ENCODE data around the gene FAXDC2.

Gene FAXDC2

GRCh38 chr5:154778534-154778933 is 71.9 kb downstream of the FAXDC2 start:
- Histone ChIP-seq H3K27me3 (ENCODE audit: low read depth, low read length) (no peaks in the 10 kb centered on the region), H3K9ac (ENCODE audit: low read length) (no peak overlapping the region), H3K4me2 (ENCODE audit: low read length) (no peak overlapping the region), H3K4me3 (ENCODE audit: low read length) (no peak overlapping the region), H2AFZ (ENCODE audit: low read depth, low read length) (no peak overlapping the region), H4K20me1 (ENCODE audit: insufficient read depth, low read length) (peaks cover 95% of the 10 kb centered on the region), H3K27ac (ENCODE audit: low read length) (no peak overlapping the region), H3K36me3 (replicated peaks; ENCODE audit: low read depth, low read length) (no peaks in the 10 kb centered on the region), H3K4me1 (ENCODE audit: low read length) (peaks cover 9% of the 10 kb centered on the region), H3K79me2 (ENCODE audit: low read length) (peaks cover 100% of the 10 kb centered on the region), H3K9me3 (ENCODE audit: insufficient read depth, low read length) (no peaks in the 10 kb centered on the region)
- TF ChIP-seq EZH2phosphoT487 (IDR thresholded peaks at IDR 0.05; ENCODE audit: low read depth), result no peak
- no peak for TF ChIP-seq CTCF (IDR thresholded peaks at IDR 0.05; ENCODE audit: low read depth, low read length)

- Histone ChIP-seq H3K4me2 (ENCODE audit: low read length) (no peak overlapping the region), H3K9me3 (ENCODE audit: insufficient read depth, low read length) (no peaks in the 10 kb centered on the region), H3K4me3 (ENCODE audit: low read length) (no peak overlapping the region), H2AFZ (ENCODE audit: low read depth, low read length) (no peak overlapping the region), H3K4me1 (ENCODE audit: low read length) (peaks cover 9% of the 10 kb centered on the region), H4K20me1 (ENCODE audit: insufficient read depth, low read length) (peaks cover 94% of the 10 kb centered on the region), H3K79me2 (ENCODE audit: low read length) (peaks cover 100% of the 10 kb centered on the region), H3K27me3 (ENCODE audit: low read depth, low read length) (no peaks in the 10 kb centered on the region), H3K36me3 (replicated peaks; ENCODE audit: low read depth, low read length) (peaks cover 2% of the 10 kb centered on the region), H3K27ac (ENCODE audit: low read length) (no peak overlapping the region), H3K9ac (ENCODE audit: low read length) (no peak overlapping the region)
- no peak for TF ChIP-seq CTCF (IDR thresholded peaks at IDR 0.05; ENCODE audit: low read depth, low read length)
- no peak for TF ChIP-seq EZH2phosphoT487 (IDR thresholded peaks at IDR 0.05; ENCODE audit: low read depth)
These were observed 74.2 kb downstream of the FAXDC2 start for GRCh38 chr5:154776167-154776566.

- Histone ChIP-seq H2AFZ (ENCODE audit: low read depth, low read length) (no peak overlapping the region), H4K20me1 (ENCODE audit: insufficient read depth, low read length) (peaks cover 94% of the 10 kb centered on the region), H3K79me2 (ENCODE audit: low read length) (peaks cover 100% of the 10 kb centered on the region), H3K36me3 (replicated peaks; ENCODE audit: low read depth, low read length) (peaks cover 5% of the 10 kb centered on the region), H3K9ac (ENCODE audit: low read length) (no peak overlapping the region), H3K4me1 (ENCODE audit: low read length) (peaks cover 16% of the 10 kb centered on the region), H3K4me2 (ENCODE audit: low read length) (no peak overlapping the region), H3K27ac (ENCODE audit: low read length) (no peak overlapping the region), H3K9me3 (ENCODE audit: insufficient read depth, low read length) (no peaks in the 10 kb centered on the region), H3K27me3 (ENCODE audit: low read depth, low read length) (no peaks in the 10 kb centered on the region), H3K4me3 (ENCODE audit: low read length) (no peak overlapping the region)
- TF ChIP-seq EZH2phosphoT487 (IDR thresholded peaks at IDR 0.05; ENCODE audit: low read depth), result no peak
- TF ChIP-seq CTCF (IDR thresholded peaks at IDR 0.05; ENCODE audit: low read depth, low read length), result no peak
These were observed 77.1 kb downstream of the FAXDC2 start for GRCh38 chr5:154773326-154773725.

- H4K20me1 ChIP-seq (ENCODE audit: insufficient read depth, low read length), result peaks cover 97% of the 10 kb centered on the region
- peaks cover 32% of the 10 kb centered on the region for H3K4me1 ChIP-seq (ENCODE audit: low read length)
These were observed 79.0 kb downstream of the FAXDC2 start for GRCh38 chr5:154771383-154771901.

More at GRCh38 chr5:154771383-154771901, 79.0 kb downstream of the FAXDC2 start:
- Histone ChIP-seq H3K4me3 (ENCODE audit: low read length) (no peak overlapping the region), H3K9ac (ENCODE audit: low read length) (no peak overlapping the region), H3K27ac (ENCODE audit: low read length) (no peak overlapping the region), H3K4me2 (ENCODE audit: low read length) (no peak overlapping the region), H3K9me3 (ENCODE audit: insufficient read depth, low read length) (no peaks in the 10 kb centered on the region), H3K79me2 (ENCODE audit: low read length) (peaks cover 100% of the 10 kb centered on the region), H2AFZ (ENCODE audit: low read depth, low read length) (no peak overlapping the region), H3K36me3 (replicated peaks; ENCODE audit: low read depth, low read length) (peaks cover 5% of the 10 kb centered on the region), H3K27me3 (ENCODE audit: low read depth, low read length) (no peaks in the 10 kb centered on the region)
- TF ChIP-seq EZH2phosphoT487 (IDR thresholded peaks at IDR 0.05; ENCODE audit: low read depth) (no peak), CTCF (IDR thresholded peaks at IDR 0.05; ENCODE audit: low read depth, low read length) (no peak)
